SK-N-SH (cell line): ENCODE measurements around the gene PARD3. TPM values are rescaled to one million over a fixed set of nuclear protein-coding genes. Genes with fewer than 3 reads are reported as not detected.

ENCODE experiments used
- CTCF ChIA-PET: fragments of 300-600, 350-600 bp; formaldehyde crosslinking; extraction: SDS; loops from one replicate; lab custom pipeline; 2021; lab: Yijun Ruan, JAX
- POLR2A ChIA-PET: fragments of 350-600 bp; sonication (Branson Sonifier 250); formaldehyde crosslinking; extraction: SDS; loops from one replicate; lab custom pipeline; 2020; ENCODE audit warnings: antibody characterized with exemption, inconsistent platforms; lab: Yijun Ruan, JAX
- DNase-seq: peaks from one replicate; pipeline ENCODE4 v3.0.0; 2012
- H2AFZ ChIP-seq: fragments of 200-600 bp; sonication (generic); 2 replicates; pipeline ENCODE4 v1.8.1; 2016; ENCODE audit warnings: antibody characterized with exemption, mild to moderate bottlenecking, low read depth
- H3F3A ChIP-seq: fragments of 200-600 bp; sonication (generic); replicated peaks from 2 replicates; pipeline ENCODE3; 2016; ENCODE audit warnings: antibody characterized with exemption, mild to moderate bottlenecking; ENCODE audit not compliant: insufficient read depth
- H3K27ac ChIP-seq, 2 experiments: fragments of 200-500 bp in 1 of 2; fragments of 200-600 bp in 1 of 2; sonication (Bioruptor generic) in 1 of 2; sonication (generic), shearing (Covaris generic) in 1 of 2; 2 replicates each; pipeline versions ENCODE4 v1.5.1 to v1.6.1; 2014 to 2016; ENCODE audit warnings: low read depth in 2 of 2, inconsistent platforms in 1 of 2, low read length in 1 of 2, mild to moderate bottlenecking in 1 of 2, mixed read lengths in 1 of 2
- H3K27me3 ChIP-seq: fragments of 200-600 bp; sonication (generic), shearing (Covaris generic); 2 replicates; pipeline ENCODE4 v1.6.1; 2016; ENCODE audit warnings: mixed run types; ENCODE audit not compliant: insufficient read depth
- H3K36me3 ChIP-seq, 2 experiments: fragments of 200-500 bp in 1 of 2; fragments of 200-600 bp in 1 of 2; sonication (Bioruptor generic) in 1 of 2; sonication (generic) in 1 of 2; replicated peaks in 1 of 2; 2 replicates each; pipeline versions ENCODE3 to v1.5.1; 2014 to 2016; ENCODE audit warnings: low read length in 1 of 2, mild to moderate bottlenecking in 1 of 2; ENCODE audit not compliant: insufficient read depth in 2 of 2, control insufficient read depth in 1 of 2
- H3K4me1 ChIP-seq, 2 experiments: fragments of 200-500 bp in 1 of 2; fragments of 200-600 bp in 1 of 2; sonication (Bioruptor generic) in 1 of 2; sonication (generic), shearing (Covaris generic) in 1 of 2; 2 replicates each; pipeline versions ENCODE4 v1.5.1 to v1.6.1; 2014 to 2016; ENCODE audit warnings: low read depth in 1 of 2, low read length in 1 of 2, mixed run types in 1 of 2; ENCODE audit not compliant: insufficient read depth in 2 of 2, control insufficient read depth in 1 of 2
- H3K4me2 ChIP-seq: fragments of 200-600 bp; sonication (generic), shearing (Covaris generic); 2 replicates; pipeline ENCODE4 v1.6.1; 2017; ENCODE audit warnings: mixed run types
- H3K4me3 ChIP-seq, 2 experiments: fragments of 200-500 bp in 1 of 2; fragments of 200-600 bp in 1 of 2; sonication (Bioruptor generic) in 1 of 2; sonication (generic), shearing (Covaris generic) in 1 of 2; 2 replicates each; pipeline versions ENCODE4 v1.5.1 to v1.8.1; 2014 to 2016; ENCODE audit warnings: low read depth in 2 of 2, inconsistent platforms in 1 of 2, low read length in 1 of 2, mild to moderate bottlenecking in 1 of 2, mixed read lengths in 1 of 2, moderate library complexity in 1 of 2
- H3K79me2 ChIP-seq: fragments of 200-600 bp; sonication (generic); 2 replicates; pipeline ENCODE4 v1.8.1; 2017; ENCODE audit warnings: mild to moderate bottlenecking; ENCODE audit not compliant: insufficient read depth
- H3K9ac ChIP-seq: fragments of 200-600 bp; sonication (generic); 2 replicates; pipeline ENCODE4 v1.6.1; 2017; ENCODE audit warnings: mixed run types
- H3K9me2 ChIP-seq: fragments of 200-600 bp; sonication (generic); 2 replicates; pipeline ENCODE4 v1.6.1; 2017; ENCODE audit warnings: mixed run types
- H3K9me3 ChIP-seq: fragments of 200-600 bp; sonication (generic); 2 replicates; pipeline ENCODE4 v1.6.1; 2017; ENCODE audit warnings: mixed run types, mild to moderate bottlenecking, moderate library complexity
- H4K20me1 ChIP-seq: fragments of 200-600 bp; sonication (generic); 2 replicates; pipeline ENCODE4 v1.6.1; 2017; ENCODE audit warnings: mild to moderate bottlenecking, mixed run types; ENCODE audit not compliant: insufficient read depth
- CHD2 ChIP-seq: fragments of 150-350 bp; IDR thresholded peaks from 2 replicates; pipeline ENCODE4 v1.6.1; 2018; ENCODE audit warnings: low read length; ENCODE audit not compliant: partially characterized antibody
- CTCF ChIP-seq: fragments of 200-600 bp; sonication (generic); IDR thresholded peaks from 2 replicates; pipeline ENCODE4 v1.6.1; 2017; ENCODE audit warnings: antibody characterized with exemption, mild to moderate bottlenecking, moderate library complexity
- ELF1 ChIP-seq: IDR thresholded peaks from 2 replicates; pipeline ENCODE4 v1.4.0; 2012
- FOXJ3 ChIP-seq: sonication (generic); formaldehyde crosslinking; IDR thresholded peaks from 2 replicates; pipeline ENCODE4 v1.5.1; 2020; ENCODE audit warnings: mild to moderate bottlenecking, missing genetic modification reagents
- GATA2 ChIP-seq: sonication (generic); formaldehyde crosslinking; IDR thresholded peaks from 2 replicates; pipeline ENCODE4 v1.5.0; 2020; ENCODE audit warnings: mild to moderate bottlenecking, missing genetic modification reagents
- IRF3 ChIP-seq: fragments of 150-350 bp; IDR thresholded peaks from 2 replicates; pipeline ENCODE4 v1.6.1; 2016; ENCODE audit warnings: mild to moderate bottlenecking, low read depth, low read length
- MXI1 ChIP-seq: IDR thresholded peaks from 2 replicates; pipeline ENCODE4 v1.6.1; 2012; ENCODE audit warnings: mild to moderate bottlenecking, low read depth, low read length, improper control_type of control experiment
- NRF1 ChIP-seq: IDR thresholded peaks from 2 replicates; pipeline ENCODE4 v1.6.1; 2012; ENCODE audit warnings: low read depth, mild to moderate bottlenecking, low read length
- PBX3 ChIP-seq: IDR thresholded peaks from 2 replicates; pipeline ENCODE4; 2012
- RFX5 ChIP-seq: IDR thresholded peaks from 2 replicates; pipeline ENCODE4 v1.6.1; 2012; ENCODE audit warnings: mild to moderate bottlenecking, improper control_type of control experiment, low read length
- TCF12 ChIP-seq: IDR thresholded peaks from 2 replicates; pipeline ENCODE4 v1.4.0; 2012
- TEAD4 ChIP-seq: IDR thresholded peaks from 2 replicates; pipeline ENCODE4 v1.4.0; 2012; ENCODE audit warnings: mild to moderate bottlenecking, borderline replicate concordance; ENCODE audit not compliant: insufficient read depth
- USF1 ChIP-seq: IDR thresholded peaks from 2 replicates; pipeline ENCODE4 v1.4.0; 2012; ENCODE audit warnings: low read depth, borderline replicate concordance
- USF2 ChIP-seq: fragments of 150-350 bp; IDR thresholded peaks from 2 replicates; pipeline ENCODE4 v1.6.1; 2017; ENCODE audit warnings: antibody characterized with exemption, low read length, low read depth, borderline replicate concordance
- YY1 ChIP-seq: IDR thresholded peaks from 2 replicates; pipeline ENCODE4 v1.4.0; 2012; ENCODE audit warnings: low read depth, mild to moderate bottlenecking
- ZBTB33 ChIP-seq: IDR thresholded peaks from 2 replicates; pipeline ENCODE4 v1.4.0; 2012; ENCODE audit warnings: low read depth, borderline replicate concordance
- WGBS: methylation state at CpG from one replicate; pipeline ENCODE4 v1.1.6; 2017; ENCODE audit warnings: low lambda C conversion rate; 5-methylcytosine and 5-hydroxymethylcytosine counted together
- polyA plus RNA-seq, 3 experiments: library from polyadenylated mRNA; depleted of rRNA; stranded (reverse); fragments of >200 nt; gene quantifications; 2 replicates each; pipeline ENCODE4 v1.2.3, GENCODE V29; 2012

PARD3 gene
- polyA plus RNA-seq, 1 of the 3 experiments (the other 2 are of a cell fraction), result 29.4 TPM

GRCh38 chr10:34292194-34292565, 522.9 kb downstream of the PARD3 start:
- POLR2A ChIA-PET, result no interaction called here
- H3K9ac ChIP-seq, result no peak overlapping the region
- H3K27me3 ChIP-seq, result no peaks in the 10 kb centered on the region
- no peak overlapping the region for H3K4me3 ChIP-seq
- H3K4me2 ChIP-seq, result 0 out of 2 replicates have a peak overlapping the region, but pooled peaks have one; percentile 1
- H3K27ac ChIP-seq, result peak overlapping the region; percentile 53 to 95
- H2AFZ ChIP-seq, result no peak overlapping the region
- no peaks in the 10 kb centered on the region for H3K9me2 ChIP-seq
- TF ChIP-seq IRF3 (no peak), MXI1 (no peak), USF2 (no peak), NRF1 (no peak), YY1 (no peak), PBX3 (peak; percentile 0; the same call in 1 of the 2 replicates), GATA2 (no peak), TEAD4 (no peak), TCF12 (peak; percentile 23; the same call in 1 of the 2 replicates), RFX5 (no peak), USF1 (no peak), FOXJ3 (no peak), CHD2 (no peak), ZBTB33 (no peak), ELF1 (no peak), CTCF (no peak)
- CTCF ChIA-PET, result interaction anchor here (0.8 to 0.9 kb wide), 2 partner anchors 16 to 28 kb away, joined by 3 read pairs; no protein-coding TSS in a partner anchor
- H3K36me3 ChIP-seq, result no peaks in the 10 kb centered on the region
- H3K4me1 ChIP-seq, result peaks cover 5 to 17% of the 10 kb centered on the region in 2 experiments
- WGBS, result 84% methylated on average over 4 of the region's 4 CpGs
- no peaks in the 10 kb centered on the region for H3K79me2 ChIP-seq
- no peak for DNase-seq
- no peaks in the 10 kb centered on the region for H4K20me1 ChIP-seq
- no peaks in the 10 kb centered on the region for H3K9me3 ChIP-seq
- peaks cover 17% of the 10 kb centered on the region for H3F3A ChIP-seq
